Stimulated activated CD4-positive, alpha-beta T cell treated with anti-CD3 and anti-CD28 coated beads, Interleukin-15, amount 100 ng/mL, for 1 hour (primary cell): ENCODE measurements around the gene NID1.
"Not testable (repeated sequence)": the region's sequence is repeated elsewhere in the genome, so short reads cannot be mapped to it uniquely, and the experiment has no call there.

ENCODE experiments used
- DNase-seq, 2 donors: peaks; one replicate each; pipeline ENCODE4 v3.0.0-alpha.2; 2020; ENCODE audit warnings: low read depth in 1 of 2, low spot score in 1 of 2

The NID1 gene

DNA sequence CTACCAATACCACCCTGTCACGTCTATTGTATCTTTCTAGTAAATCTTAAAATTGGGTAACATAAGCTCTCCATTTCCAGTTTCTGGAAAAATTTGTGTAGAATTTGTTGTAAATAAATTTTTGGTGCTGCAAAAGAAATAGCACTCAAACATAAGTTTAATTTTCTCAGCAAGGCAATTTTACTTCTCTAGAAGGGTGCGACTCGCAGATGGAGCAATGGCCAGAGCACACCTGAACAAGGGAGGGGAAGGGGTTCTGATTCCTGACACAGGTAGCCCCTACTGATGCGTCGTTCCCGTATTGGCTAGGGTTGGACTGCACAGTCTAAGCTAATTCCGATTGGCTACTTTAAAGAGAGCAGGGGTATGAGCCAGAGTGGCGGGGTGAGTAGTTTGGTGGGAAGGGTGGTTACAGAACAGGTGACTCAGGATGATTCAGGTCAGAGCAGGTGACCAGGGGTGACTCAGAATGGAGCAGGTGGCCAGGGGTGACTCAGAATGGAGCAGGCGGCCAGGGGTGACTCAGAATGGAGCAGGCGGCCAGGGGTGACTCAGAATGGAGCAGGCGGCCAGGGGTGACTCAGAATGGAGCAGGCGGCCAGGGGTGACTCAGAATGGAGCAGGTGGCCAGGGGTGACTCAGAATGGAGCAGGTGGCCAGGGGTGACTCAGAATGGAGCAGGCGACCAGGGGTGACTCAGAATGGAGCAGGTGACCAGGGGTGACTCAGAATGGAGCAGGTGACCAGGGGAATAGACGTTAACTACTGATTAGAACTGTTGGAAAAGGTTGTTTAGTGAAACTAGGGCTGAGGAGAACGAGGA lies 32.0 kb upstream of the NID1 start:
- peak; percentile 49 to 68 for DNase-seq

DNA sequence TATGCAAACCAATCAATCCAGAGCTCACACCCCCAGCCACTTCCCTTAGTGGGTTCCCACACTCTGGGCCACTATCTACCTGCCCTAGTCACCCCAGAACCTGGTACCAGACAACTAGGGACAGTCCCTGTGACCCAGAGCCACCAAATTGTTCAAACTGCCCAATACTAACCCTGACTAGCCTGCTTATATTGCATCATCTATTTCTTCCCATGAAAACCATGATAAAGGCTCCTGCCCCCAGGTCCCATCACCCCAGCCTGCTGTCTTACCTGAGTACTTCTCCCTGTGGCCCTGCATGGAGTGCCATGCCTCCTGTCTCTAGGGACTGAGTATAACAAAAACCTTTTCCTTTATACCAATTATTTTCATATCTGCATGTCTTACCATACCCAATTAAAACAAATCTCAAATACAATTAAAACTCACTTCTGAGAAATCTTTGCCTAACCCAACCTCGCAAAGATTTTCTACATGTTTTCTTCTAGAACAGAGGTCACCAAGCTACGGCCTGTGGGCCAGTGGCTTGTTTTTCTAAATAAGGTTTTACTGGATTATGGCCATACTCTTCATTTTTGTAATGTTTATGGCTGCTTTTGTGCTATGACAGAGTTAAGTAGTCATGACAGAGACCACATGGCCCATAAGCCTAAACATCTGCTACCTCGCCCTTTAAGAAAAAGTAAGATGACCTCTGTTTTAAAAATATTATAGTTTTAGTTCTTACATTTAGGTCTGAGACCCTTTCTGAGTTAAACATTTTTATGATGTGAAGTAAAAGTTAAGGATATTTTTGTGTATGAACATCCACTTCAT lies 31.0 kb upstream of the NID1 start:
- no peak for DNase-seq

DNA sequence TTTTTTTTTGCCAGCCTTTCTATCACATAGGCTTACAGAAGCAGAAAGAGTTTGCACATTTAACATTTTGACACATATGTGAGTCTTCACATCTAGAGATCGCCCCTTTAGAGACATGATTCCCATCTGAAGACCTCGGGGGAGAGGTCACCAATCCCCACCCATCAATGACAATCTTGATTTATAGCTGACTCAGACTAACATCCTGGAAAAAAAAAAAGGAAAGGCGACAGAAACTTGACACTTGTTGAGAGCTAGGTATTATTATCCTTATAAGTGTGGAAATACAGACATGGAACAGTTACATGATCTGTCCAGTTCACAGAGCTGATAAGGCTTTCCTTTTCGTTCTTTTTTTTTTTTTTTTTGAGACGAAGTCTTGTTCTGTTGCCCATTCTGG lies 28.0 kb upstream of the NID1 start:
- DNase-seq = no peak

DNA sequence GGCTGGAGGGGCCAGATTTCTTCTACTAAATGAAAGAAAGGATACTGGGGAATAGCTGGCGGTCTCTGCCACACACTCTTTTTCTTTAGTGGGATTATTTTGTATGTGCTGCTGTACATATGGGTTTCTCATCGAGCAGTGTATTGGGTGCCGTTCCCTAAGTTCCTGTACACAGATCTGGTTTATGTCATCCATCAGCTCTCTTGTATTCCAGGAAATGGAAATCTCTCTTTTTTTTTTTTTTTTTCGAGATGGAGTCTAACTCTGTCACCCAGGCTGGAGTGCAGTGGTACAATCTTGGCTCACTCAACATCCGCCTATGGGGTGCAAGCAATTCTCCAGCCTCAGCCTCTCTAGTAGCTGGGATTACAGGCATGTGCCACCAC lies 27.0 kb upstream of the NID1 start:
- DNase-seq = no peak

DNA sequence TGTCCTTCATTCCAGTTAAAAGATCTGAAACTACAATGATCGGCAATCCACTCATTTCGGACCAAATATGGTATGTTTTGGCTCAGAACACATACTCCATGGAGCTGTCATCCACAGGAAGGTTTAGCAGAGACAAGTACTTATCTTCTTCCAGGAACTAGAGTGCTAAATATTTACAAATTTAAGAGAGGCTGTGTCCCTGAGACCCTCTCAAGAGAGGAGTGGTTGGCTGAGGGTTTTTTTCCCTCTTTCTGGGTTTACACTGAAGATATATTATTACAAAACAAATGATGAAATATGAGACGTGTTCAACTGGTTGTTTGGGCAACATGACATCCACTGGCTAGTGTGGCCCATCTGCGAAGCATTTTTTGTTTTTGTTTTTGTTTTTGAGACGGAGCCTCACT lies 25.9 kb upstream of the NID1 start:
- no peak for DNase-seq

DNA sequence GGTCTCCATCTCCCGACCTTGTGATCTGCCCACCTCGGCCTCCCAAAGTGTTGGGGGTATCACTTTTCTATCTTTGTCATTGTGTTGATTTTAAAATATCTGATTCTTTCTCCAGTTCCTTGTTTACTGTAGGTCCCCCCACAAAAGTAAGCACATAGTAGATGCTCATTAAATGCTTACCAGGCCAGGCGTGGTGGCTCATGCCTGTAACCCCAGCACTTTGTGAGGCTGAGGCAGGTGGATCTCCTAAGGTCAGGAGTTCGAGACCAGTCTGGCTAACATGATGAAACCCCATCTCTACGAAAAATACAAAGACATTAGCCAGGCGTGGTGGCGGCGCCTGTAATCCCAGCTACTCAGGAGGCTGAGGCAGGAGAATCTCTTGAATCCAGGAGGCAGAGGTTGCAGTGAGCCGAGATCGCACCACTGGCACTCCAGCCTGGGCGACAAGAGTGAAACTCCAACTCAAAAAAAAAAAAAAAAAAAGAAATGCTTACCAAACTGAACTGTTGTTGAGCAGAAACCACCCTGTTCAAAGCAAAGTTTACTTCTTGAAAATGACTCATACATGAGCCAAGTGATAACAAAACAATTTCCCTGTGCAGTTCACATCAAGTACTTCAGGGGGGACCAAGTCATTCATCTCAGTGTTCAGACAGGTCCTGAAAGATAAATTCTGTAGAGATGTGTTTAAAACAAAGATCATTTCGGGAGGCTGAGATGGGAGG lies 24.3 kb upstream of the NID1 start:
- DNase-seq = no peak

DNA sequence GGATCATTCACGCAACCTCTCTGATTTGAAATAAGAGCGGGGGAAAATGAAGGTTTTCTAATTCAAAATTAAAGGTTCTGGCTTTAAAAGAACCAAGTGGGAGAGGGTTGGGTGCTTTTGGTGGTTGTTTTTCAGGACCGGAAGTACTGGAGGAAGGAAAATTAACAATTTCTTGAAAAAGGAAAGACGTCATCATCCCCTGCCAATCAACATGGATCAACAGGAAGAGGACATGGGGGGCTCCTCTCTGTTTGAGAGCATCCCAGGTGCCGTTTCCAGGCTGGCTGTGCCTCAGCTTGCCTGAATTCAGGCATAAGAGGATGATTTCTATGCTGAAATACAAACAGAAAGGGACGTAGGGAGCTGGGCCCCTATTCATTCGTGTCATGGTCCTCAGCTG lies 21.6 kb upstream of the NID1 start:
- DNase-seq = no peak

DNA sequence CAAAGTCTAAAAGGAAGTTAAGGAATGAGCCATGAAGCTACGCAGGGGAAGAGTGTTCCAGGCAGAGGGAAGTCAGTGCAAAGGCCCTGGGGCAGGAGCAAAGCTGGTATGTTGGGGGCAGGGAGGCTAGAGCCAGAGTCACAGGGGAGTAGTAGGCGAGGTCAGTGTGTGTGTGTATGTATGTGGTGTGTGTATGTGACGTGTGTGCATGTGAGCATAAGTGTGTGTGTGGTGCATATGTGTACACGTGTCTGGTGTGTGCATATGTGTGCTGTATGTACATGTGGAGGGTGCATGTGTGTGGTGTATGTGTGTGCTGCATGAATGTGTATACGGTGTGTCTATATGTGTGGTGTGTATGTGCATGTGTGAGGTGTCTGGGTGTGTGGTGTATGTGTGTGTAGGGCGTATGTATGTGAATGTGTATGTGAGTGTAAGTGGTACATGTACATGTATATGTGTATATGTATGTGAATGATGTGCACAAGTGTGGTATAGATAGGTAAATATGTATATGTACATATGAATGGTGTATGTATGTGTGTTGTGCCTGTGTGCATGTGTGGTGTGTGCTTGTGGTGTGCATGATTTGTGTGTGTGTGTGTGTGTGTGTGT lies 20.8 kb upstream of the NID1 start:
- DNase-seq = no peak

DNA sequence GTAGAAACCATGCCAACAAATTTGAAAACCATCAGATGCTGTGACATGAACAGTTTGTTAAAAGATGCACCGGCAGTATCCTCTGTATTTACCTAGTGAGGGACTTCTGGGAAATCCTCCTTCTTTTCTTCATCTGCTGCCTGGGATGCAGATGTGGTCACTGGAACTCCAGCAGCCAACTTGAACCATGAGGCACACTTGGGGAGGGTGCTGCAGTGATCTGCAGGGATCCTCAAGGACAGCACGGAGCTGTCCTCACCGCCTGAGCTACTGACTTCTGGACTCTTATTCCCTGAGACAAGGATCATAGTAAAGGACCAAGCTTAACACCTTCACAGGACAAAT lies 19.5 kb upstream of the NID1 start:
- DNase-seq = no peak

DNA sequence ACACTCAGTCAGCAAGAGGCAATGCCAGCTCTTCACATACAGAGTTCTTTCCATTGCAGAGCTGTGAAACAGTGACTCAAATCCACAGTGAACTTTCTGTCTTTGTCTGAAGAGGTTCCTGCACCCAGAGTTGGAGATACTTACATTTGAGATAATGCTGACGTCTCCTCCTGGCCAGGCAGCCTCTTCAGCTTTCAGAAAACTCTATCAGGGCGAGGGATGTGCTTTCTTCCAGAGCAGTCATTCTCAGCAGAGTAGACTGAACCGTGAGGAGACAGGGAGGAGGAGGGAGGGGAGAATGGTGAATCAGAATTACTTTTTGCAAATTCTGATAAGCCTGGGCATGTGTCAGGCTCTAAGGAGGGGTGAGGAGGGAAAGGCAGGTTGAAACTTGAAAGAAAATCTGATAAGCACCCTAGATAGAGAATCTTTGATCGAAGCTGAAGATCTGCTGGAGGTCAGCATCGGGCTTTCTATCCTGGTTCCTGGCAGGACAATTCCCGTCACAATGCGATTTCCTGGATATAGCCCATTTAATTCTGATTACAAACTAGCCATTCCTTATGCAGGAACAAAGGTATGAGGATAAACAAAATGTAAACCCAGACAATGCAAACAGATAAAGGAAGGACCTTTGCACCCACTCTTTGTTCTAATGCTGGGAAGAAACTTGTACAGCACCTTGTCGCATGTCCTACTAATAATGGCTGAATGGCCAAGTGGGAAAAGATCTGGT lies 18.9 kb upstream of the NID1 start:
- no peak for DNase-seq

DNA sequence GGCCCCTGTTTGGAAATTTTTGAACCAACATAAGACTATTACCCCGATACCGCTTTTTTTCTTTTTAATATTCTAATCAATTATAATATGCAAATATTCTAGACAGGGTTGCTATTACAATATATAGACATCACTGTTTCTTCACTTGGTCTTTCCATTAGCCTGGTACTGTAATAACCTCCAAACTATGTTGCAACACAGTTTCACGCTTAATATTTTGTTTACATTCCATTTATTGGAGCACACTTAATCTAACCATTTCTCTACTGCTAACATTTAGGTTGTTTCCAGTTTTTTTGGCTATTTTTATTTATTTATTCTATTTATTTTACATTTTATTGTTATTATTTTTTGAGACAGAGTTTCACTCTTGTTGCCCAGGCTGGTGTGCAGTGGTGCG lies 17.6 kb upstream of the NID1 start:
- no peak for DNase-seq

DNA sequence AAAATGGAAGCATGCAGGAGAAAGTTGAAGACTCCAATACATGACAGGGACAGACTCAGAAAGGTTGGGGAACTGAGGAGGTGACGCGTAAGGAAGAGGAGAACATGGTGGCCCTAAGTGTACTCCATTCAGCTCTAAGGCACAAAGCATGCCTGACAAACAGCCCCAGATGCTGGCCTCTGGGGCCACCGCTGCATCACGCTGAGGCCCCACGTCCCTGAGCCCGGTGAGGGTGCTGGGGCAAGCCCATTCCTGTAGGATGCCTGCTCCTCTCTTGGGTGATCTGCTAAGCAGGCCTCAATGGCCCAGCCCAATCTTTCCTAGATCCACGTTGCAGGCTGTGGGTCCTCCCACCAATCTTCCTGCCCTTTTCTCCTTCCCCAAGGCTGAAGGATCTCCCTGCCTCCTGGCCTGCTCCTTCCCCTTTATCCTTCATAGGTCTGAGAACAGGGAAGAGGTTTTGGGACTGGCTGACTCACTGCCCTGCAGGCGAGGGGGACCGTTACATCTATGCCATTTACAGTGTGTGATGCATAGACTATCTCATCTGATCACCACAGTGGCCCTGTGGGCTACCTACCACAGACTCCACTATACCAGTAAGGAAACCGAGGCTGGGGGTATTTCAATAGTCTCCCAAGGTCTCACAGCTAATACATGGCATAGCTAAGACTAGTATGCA lies 16.8 kb upstream of the NID1 start:
- DNase-seq = no peak

DNA sequence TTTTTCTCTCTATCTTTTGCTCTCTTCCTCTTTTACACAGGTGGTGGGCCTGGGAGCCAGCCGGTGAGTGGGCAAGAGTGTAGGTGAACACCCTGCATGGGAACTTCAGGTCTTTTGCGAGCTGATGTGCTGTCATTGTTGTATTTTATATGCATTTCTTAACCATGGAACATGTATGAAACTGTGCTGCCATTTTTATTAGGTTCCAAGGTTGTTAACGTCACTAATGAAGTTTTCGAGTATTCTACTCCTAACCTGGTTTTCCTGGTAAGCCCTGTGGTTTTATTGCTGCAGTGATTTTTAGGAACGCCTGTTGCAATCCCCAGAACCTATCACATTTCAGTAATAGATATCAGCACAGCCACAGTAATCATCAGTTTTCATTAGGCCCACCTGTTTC lies 14.8 kb upstream of the NID1 start:
- DNase-seq = no peak

DNA sequence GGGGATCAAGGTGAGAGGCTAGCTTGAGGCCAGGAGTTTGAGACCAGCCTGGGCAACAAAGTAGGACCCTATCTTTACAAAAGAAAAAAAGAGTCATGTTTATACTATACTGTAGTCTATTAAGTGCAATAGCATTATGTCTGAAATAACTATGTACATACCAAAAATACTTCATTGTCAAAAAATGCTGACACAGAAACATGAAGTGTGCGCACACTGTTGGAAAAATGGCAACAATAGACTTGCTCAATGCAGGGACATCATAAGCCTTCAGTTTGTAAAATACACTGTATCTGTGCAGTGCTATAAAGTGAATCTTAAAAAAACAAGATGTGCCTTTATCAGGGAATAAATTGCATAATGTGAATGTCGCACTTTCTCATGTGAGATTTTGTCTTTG lies 14.1 kb upstream of the NID1 start:
- no peak for DNase-seq

DNA sequence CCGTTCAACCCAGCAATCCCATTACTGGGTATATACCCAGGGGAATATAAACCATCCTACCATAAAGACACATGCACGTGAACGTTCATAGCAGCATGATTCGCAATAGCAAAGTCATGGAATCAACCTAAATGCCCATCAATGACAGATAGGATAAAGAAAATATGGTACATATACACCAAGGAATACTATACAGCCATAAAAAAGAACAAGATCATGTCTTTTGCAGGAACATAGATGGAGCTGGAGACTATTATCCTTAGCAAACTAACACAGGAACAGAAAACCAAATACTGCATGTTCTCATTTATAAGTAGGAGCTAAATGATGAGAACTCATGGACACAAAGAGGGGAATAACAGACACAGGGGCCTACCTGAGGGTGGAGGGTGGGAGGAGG lies 13.2 kb upstream of the NID1 start:
- DNase-seq = not testable (repeated sequence)

DNA sequence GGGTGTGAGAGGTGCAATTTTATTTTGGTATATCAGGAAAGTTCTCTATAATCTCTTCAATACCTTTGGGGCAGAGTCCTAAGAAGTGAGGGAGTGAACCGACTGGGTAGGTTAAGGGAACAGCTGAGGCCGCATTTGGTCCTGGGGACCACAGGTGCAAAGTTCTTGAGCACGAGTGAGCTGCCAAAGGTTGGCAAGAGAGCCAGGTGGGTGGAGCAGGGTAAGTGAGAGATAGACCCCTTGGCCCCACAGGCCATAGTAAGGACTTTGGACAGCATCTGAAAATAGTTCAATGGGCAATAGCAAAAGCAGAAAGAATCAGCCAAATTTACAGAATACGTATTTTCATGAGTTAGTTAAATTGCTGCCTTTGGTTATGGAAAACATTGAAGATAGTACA lies 11.0 kb upstream of the NID1 start:
- DNase-seq = no peak

DNA sequence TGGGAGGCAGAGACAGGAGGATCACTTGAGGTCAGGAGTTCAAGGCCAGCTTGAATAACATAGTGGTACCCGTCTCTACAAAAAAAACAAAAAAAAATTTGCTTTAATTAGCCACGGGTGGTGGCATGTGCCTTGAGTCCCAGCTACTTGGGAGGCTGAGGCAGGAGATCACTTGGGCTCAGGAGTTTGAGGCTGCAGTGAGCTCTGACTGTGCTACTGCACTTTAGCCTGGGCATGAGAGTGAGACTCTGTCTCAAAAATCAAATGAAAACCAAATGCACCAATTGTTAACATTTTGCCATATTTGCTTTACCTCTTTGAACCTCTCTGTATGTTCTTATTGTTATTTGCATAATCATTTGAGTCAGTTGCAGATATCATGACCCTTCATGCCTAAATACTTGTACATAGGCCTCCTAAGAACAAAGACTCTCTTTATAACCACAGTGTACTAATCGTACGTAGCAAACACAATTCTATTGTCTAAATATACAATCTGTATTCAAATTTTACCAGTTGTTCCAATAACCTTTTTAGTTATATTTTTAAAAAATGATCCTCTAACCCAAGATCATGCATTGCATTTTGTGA lies 8.5 kb upstream of the NID1 start:
- DNase-seq = no peak

DNA sequence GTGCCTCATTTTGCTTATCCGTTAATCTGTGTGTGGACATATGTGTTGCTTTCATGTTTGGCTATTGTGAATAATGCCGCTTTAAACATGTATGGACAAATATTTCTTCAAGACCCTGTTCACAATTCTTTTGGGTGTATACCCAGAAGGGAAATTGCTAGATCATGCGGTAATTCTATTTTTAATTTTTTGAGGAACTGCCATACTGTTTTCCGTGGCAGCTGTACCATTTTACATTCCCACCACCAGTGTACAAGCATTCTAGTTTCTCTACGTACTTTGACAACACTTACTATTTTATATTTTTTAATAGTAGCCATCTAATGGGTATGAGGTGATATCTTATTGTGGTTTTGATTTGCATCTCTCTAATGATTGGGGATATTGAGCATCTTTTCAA lies 7.1 kb upstream of the NID1 start:
- DNase-seq = no peak

DNA sequence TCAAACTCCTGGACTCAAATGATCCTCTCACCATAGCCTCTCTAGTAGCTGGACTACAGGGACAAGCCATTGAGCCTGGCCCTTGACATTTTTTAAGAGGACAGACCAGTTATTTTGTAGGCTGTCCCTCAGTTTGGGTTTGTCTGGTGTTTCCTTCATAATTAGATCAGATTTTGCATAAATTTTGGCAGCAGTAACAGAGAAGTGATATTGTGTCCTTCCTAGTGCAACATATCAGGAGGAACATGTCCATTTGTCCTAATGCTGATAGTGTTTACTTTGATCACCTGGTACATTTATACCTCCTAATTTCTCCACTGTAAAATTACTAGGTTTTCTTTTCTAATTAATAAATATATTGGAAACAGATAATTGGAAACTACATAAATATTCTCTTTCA lies 5.9 kb upstream of the NID1 start:
- no peak for DNase-seq

DNA sequence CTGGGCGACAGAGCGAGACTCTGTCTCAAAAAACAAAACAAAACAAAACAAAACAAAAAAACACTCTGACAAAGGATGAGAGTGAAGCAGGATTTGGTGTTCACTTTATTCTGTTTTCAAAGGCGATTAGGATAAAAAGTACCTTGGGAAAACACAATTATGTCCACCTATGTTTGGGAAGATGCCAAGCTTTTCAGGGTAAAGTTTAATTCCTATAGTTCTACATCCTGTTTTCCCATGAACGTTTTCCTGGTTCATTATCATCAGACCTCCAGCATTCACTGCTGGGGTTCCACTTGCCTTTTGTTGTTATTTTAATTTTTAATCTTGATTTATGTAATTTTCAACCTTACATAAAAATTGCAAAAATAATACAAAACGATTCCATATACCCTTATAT lies 4.9 kb upstream of the NID1 start:
- no peak for DNase-seq
